Tibial nerve (tissue), 4 donors: ENCODE results near the gene PRKCG. TPM values are rescaled to one million over a fixed set of nuclear protein-coding genes. Genes with fewer than 3 reads are reported as not detected.

Experiments used
- DNase-seq, 2 donors: peaks; one replicate each; pipeline ENCODE4 v3.0.0-alpha.2; 2019; ENCODE audit warnings: low spot score in 2 of 2
- H3K27ac ChIP-seq, 4 donors: fragments of 200-600 bp; sonication (generic) in 3 of 4; one replicate each; pipeline ENCODE4 v1.5.1; 2017 to 2019; ENCODE audit warnings: mild to moderate bottlenecking in 1 of 4
- H3K27me3 ChIP-seq, 2 donors: fragments of 200-600 bp; sonication (generic) in 1 of 2; one replicate each; pipeline versions ENCODE4 v1.5.1 to v1.6.0; 2017 to 2019
- H3K36me3 ChIP-seq, 3 donors: fragments of 200-600 bp; sonication (generic); one replicate each; pipeline ENCODE4 v1.5.1; 2018 to 2019
- H3K4me1 ChIP-seq, 4 donors: fragments of 200-600 bp; sonication (generic) in 3 of 4; one replicate each; pipeline ENCODE4 v1.5.1; 2017 to 2019
- H3K4me3 ChIP-seq, 4 donors: fragments of 200-600 bp; sonication (generic) in 3 of 4; one replicate each; pipeline ENCODE4 v1.5.1; 2017 to 2019; ENCODE audit warnings: mild to moderate bottlenecking in 1 of 4, moderate library complexity in 1 of 4
- H3K9me3 ChIP-seq, 4 donors: fragments of 200-600 bp; sonication (generic) in 3 of 4; one replicate each; pipeline ENCODE4 v1.5.1; 2017 to 2019
- CTCF ChIP-seq, 5 experiments: fragments of 200-600 bp in 3 of 5; fragments of 450-650 bp in 2 of 5; sonication (generic) in 3 of 5; IDR thresholded peaks; one replicate each; pipeline ENCODE4 v1.5.1; 2016 to 2019; ENCODE audit warnings: antibody characterized with exemption in 5 of 5, mild to moderate bottlenecking in 3 of 5, moderate library complexity in 2 of 5
- EP300 ChIP-seq, 2 donors: sonication (generic); formaldehyde crosslinking; IDR thresholded peaks; one replicate each; pipeline ENCODE4 v1.6.1; 2017; ENCODE audit warnings: antibody characterized with exemption in 2 of 2, mild to moderate bottlenecking in 1 of 2
- POLR2A ChIP-seq, 2 donors: fragments of 450-650 bp; IDR thresholded peaks; one replicate each; pipeline ENCODE4 v1.6.1; 2017; ENCODE audit warnings: antibody characterized with exemption in 2 of 2, mild to moderate bottlenecking in 2 of 2, moderate library complexity in 2 of 2
- WGBS, 2 donors: methylation state at CpG; one replicate each; pipeline ENCODE4 v1.1.5; 2018; 5-methylcytosine and 5-hydroxymethylcytosine counted together
- total RNA-seq, 4 donors: library from RNA; depleted of rRNA; stranded (reverse); fragments of >200 nt; gene quantifications; one replicate each; pipeline ENCODE4 v1.1.0, GENCODE V29; 2016

Gene PRKCG
- total RNA-seq, 4 donors from 2014 or later: not detected

- TF ChIP-seq EP300 (IDR thresholded peaks at IDR 0.05) (no peak), CTCF (IDR thresholded peaks at IDR 0.05) (no peak), POLR2A (IDR thresholded peaks at IDR 0.05) (no peak)
- H3K4me1 ChIP-seq: no peaks in the 10 kb centered on the region
- DNase-seq: no peak
- 73 to 76% methylated on average over 6 of the region's 6 CpGs for WGBS, 2 donors
- H3K36me3 ChIP-seq: no peaks in the 10 kb centered on the region
- no peak overlapping the region for H3K27ac ChIP-seq
- no peak overlapping the region for H3K4me3 ChIP-seq
- peaks cover 0 to 3% (median 0%) of the 10 kb centered on the region in 4 donors for H3K9me3 ChIP-seq
- H3K27me3 ChIP-seq: peaks cover 0 to 28% of the 10 kb centered on the region in 2 donors
Observed at GRCh38 chr19:53916004-53916403, 34.0 kb downstream of the PRKCG start.

- peaks cover 0 to 15% of the 10 kb centered on the region in 2 donors for H3K27me3 ChIP-seq
- H3K27ac ChIP-seq: no peak overlapping the region
- H3K4me3 ChIP-seq: no peak overlapping the region
- no peak for DNase-seq
- WGBS, 2 donors: 83 to 90% methylated on average over 7 of the region's 7 CpGs
- H3K36me3 ChIP-seq: no peaks in the 10 kb centered on the region
- H3K4me1 ChIP-seq: no peaks in the 10 kb centered on the region
- no peak for TF ChIP-seq POLR2A (IDR thresholded peaks at IDR 0.05)
- TF ChIP-seq EP300 (IDR thresholded peaks at IDR 0.05): no peak
- TF ChIP-seq CTCF (IDR thresholded peaks at IDR 0.05): no peak
- peaks cover 0 to 3% (median 0%) of the 10 kb centered on the region in 4 donors for H3K9me3 ChIP-seq
Observed at GRCh38 chr19:53917356-53917755, 35.4 kb downstream of the PRKCG start.

- TF ChIP-seq CTCF (IDR thresholded peaks at IDR 0.05) (no peak), POLR2A (IDR thresholded peaks at IDR 0.05) (no peak), EP300 (IDR thresholded peaks at IDR 0.05) (no peak)
- Histone ChIP-seq H3K9me3 (no peaks in the 10 kb centered on the region), H3K4me3 (no peak overlapping the region), H3K27ac (no peak overlapping the region), H3K27me3 (no peaks in the 10 kb centered on the region), H3K4me1 (no peaks in the 10 kb centered on the region), H3K36me3 (no peaks in the 10 kb centered on the region)
- no peak for DNase-seq
- 37 to 42% methylated on average over 8 of the region's 8 CpGs for WGBS, 2 donors
Observed at GRCh38 chr19:53927739-53928138, 45.7 kb downstream of the PRKCG start.

- peaks cover 0 to 2% of the 10 kb centered on the region in 2 donors for H3K27me3 ChIP-seq
- no peak for DNase-seq
- H3K27ac ChIP-seq: no peak overlapping the region
- H3K9me3 ChIP-seq: peaks cover 0 to 14% (median 0%) of the 10 kb centered on the region in 4 donors
- H3K4me1 ChIP-seq: no peaks in the 10 kb centered on the region
- WGBS, 2 donors: 41 to 46% methylated on average over 7 of the region's 7 CpGs
- no peak overlapping the region for H3K4me3 ChIP-seq
- H3K36me3 ChIP-seq: no peaks in the 10 kb centered on the region
- no peak for TF ChIP-seq EP300 (IDR thresholded peaks at IDR 0.05)
- no peak for TF ChIP-seq POLR2A (IDR thresholded peaks at IDR 0.05)
- no peak for TF ChIP-seq CTCF (IDR thresholded peaks at IDR 0.05)
Observed at GRCh38 chr19:53936029-53936428, 54.0 kb downstream of the PRKCG start.

- Histone ChIP-seq H3K4me1 (no peaks in the 10 kb centered on the region), H3K9me3 (peaks cover 0 to 30% (median 0%) of the 10 kb centered on the region in 4 donors)
- 3 to 4% methylated on average over 32 to 34 of the region's 55 CpGs for WGBS, 2 donors
Observed at GRCh38 chr19:53942001-53942786, 60.2 kb downstream of the PRKCG start.

More at GRCh38 chr19:53942001-53942786, 60.2 kb downstream of the PRKCG start:
- Histone ChIP-seq H3K27ac (no peak overlapping the region), H3K27me3 (peaks cover 0 to 36% of the 10 kb centered on the region in 2 donors), H3K4me3 (no peak overlapping the region), H3K36me3 (no peaks in the 10 kb centered on the region)
- TF ChIP-seq POLR2A (IDR thresholded peaks at IDR 0.05) (no peak), CTCF (IDR thresholded peaks at IDR 0.05) (no peak), EP300 (IDR thresholded peaks at IDR 0.05) (no peak)
- DNase-seq: no peak
